ENCODE results near the gene RNGTT.

Gene RNGTT

GRCh38 chr6:88712243-88712936 is 251.0 kb downstream of the RNGTT start:
- no peak for DNase-seq

GRCh38 chr6:88709819-88710246 is 253.6 kb downstream of the RNGTT start:
- DNase-seq = no peak

GRCh38 chr6:88708197-88708744 is 255.1 kb downstream of the RNGTT start:
- no peak for DNase-seq

- DNase-seq = no peak
Observed at GRCh38 chr6:88705601-88706000, 257.8 kb downstream of the RNGTT start.

GRCh38 chr6:88704980-88705379 is 258.4 kb downstream of the RNGTT start:
- no peak for DNase-seq

GRCh38 chr6:88702956-88703556 is 260.4 kb downstream of the RNGTT start:
- no peak for DNase-seq

GRCh38 chr6:88698661-88699060 is 264.8 kb downstream of the RNGTT start:
- DNase-seq = no peak

GRCh38 chr6:88695937-88696336 is 267.5 kb downstream of the RNGTT start:
- no peak for DNase-seq

- DNase-seq = no peak
Observed at GRCh38 chr6:88683734-88684133, 279.7 kb downstream of the RNGTT start.

- no peak for DNase-seq
Observed at GRCh38 chr6:88680654-88681053, 282.8 kb downstream of the RNGTT start.

GRCh38 chr6:88679841-88680240 is 283.6 kb downstream of the RNGTT start:
- no peak for DNase-seq

GRCh38 chr6:88677356-88677755 is 286.1 kb downstream of the RNGTT start:
- no peak for DNase-seq

GRCh38 chr6:88671624-88672023 is 291.8 kb downstream of the RNGTT start:
- no peak for DNase-seq

- no peak for DNase-seq
Observed at GRCh38 chr6:88670369-88670768, 293.0 kb downstream of the RNGTT start.

- no peak for DNase-seq
Observed at GRCh38 chr6:88669475-88669874, 293.9 kb downstream of the RNGTT start.

GRCh38 chr6:88666901-88667300 is 296.5 kb downstream of the RNGTT start:
- no peak for DNase-seq

- no peak for DNase-seq
Observed at GRCh38 chr6:88665131-88665530, 298.3 kb downstream of the RNGTT start.

GRCh38 chr6:88663801-88664200 is 299.6 kb downstream of the RNGTT start:
- DNase-seq = no peak

- no peak for DNase-seq
Observed at GRCh38 chr6:88662653-88663174, 300.7 kb downstream of the RNGTT start.

- no peak for DNase-seq
Observed at GRCh38 chr6:88662163-88662580, 301.2 kb downstream of the RNGTT start.

- no peak for DNase-seq
Observed at GRCh38 chr6:88661136-88661535, 302.3 kb downstream of the RNGTT start.

- no peak for DNase-seq
Observed at GRCh38 chr6:88655586-88655985, 307.8 kb downstream of the RNGTT start.

GRCh38 chr6:88653936-88654335 is 309.5 kb downstream of the RNGTT start:
- no peak for DNase-seq

- no peak for DNase-seq
Observed at GRCh38 chr6:88651400-88651799, 312.0 kb downstream of the RNGTT start.
